Peyer's patch (tissue), 4 donors: ENCODE results near the gene ASB3.

Source experiments
- CTCF ChIP-seq, 6 experiments: fragments of 450-650 bp in 4 of 6; fragments of 200-600 bp in 2 of 6; sonication (generic) in 1 of 6; IDR thresholded peaks; one replicate each; pipeline ENCODE4 v1.5.1; 2017 to 2019; ENCODE audit warnings: antibody characterized with exemption in 6 of 6, mild to moderate bottlenecking in 3 of 6, moderate library complexity in 1 of 6
- POLR2A ChIP-seq, 2 donors: fragments of 450-650 bp; IDR thresholded peaks; one replicate each; pipeline ENCODE4 v1.5.1; 2017; ENCODE audit warnings: antibody characterized with exemption in 2 of 2, mild to moderate bottlenecking in 2 of 2, moderate library complexity in 2 of 2

DNA sequence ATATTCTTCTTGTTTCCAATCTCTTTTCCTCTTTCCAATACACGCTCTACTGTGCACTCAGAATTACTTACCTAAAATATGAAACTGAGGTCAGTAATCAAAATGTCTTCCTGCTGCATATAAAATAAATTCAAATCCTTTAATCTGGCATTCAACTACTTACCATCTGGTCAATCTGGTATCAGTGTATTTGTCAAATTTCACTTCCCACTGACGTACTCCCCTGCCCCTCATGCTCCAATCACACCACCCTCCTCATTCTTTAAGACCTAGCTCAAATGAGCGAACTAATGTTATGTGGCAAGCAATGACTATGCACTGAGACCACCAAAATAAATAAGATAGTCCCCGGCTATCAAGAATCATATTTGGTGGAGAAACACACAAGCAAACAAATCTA, 6.7 kb downstream of the ASB3 start:
- TF ChIP-seq POLR2A (IDR thresholded peaks at IDR 0.05) (no peak), CTCF (IDR thresholded peaks at IDR 0.05) (no peak)
